H1 (cell line): ENCODE measurements around the gene ABCF3. TPM values are rescaled to one million over a fixed set of nuclear protein-coding genes. Genes with fewer than 3 reads are reported as not detected.
A peak's percentile ranks its signal among the peaks of the same experiment; 100 is the strongest.

Source experiments
- CTCF ChIA-PET: fragments of 300-600 bp; sonication (Branson Sonifier 250); formaldehyde crosslinking; loops from one replicate; lab custom pipeline; 2021; ENCODE audit not compliant: partially characterized antibody; lab: Charles Lee
- POLR2A ChIA-PET: fragments of 300-600 bp; sonication (Branson Sonifier 250); formaldehyde crosslinking; loops from one replicate; lab custom pipeline; 2021; ENCODE audit warnings: inconsistent platforms; ENCODE audit not compliant: partially characterized antibody; lab: Charles Lee
- DNase-seq, 2 experiments: peaks; one replicate each; pipeline versions ENCODE4 v3.0.0 to v3.0.0-alpha.2; 2010 to 2022; ENCODE audit warnings: low spot score in 2 of 2, low read depth in 1 of 2, mixed read lengths in 1 of 2
- FAIRE-seq: peaks from 2 replicates; lab custom pipeline; 2011; peaks lifted over from hg19 to GRCh38; lab: Jason Lieb, UNC
- H2AFZ ChIP-seq: 2 replicates; pipeline ENCODE4 v1.8.1; 2012; ENCODE audit warnings: low read length, inconsistent platforms
- H2AK5ac ChIP-seq: 2 replicates; pipeline ENCODE4 v1.6.1; 2013; ENCODE audit warnings: low read depth, low read length
- H2BK120ac ChIP-seq: replicated peaks from 2 replicates; pipeline ENCODE3; 2013; ENCODE audit warnings: low read depth, low read length, inconsistent platforms
- H2BK12ac ChIP-seq: 2 replicates; pipeline ENCODE4 v1.6.1; 2013; ENCODE audit warnings: low read depth, low read length
- H2BK15ac ChIP-seq: 2 replicates; pipeline ENCODE4 v1.6.1; 2013; ENCODE audit warnings: low read length
- H2BK20ac ChIP-seq: 2 replicates; pipeline ENCODE4 v1.6.1; 2013; ENCODE audit warnings: low read length
- H2BK5ac ChIP-seq: 2 replicates; pipeline ENCODE4 v1.6.1; 2013; ENCODE audit warnings: low read depth, low read length
- H3K14ac ChIP-seq: 2 replicates; pipeline ENCODE4 v1.6.1; 2013; ENCODE audit warnings: inconsistent platforms; ENCODE audit not compliant: insufficient read length
- H3K18ac ChIP-seq: 2 replicates; pipeline ENCODE4 v1.6.1; 2013; ENCODE audit warnings: low read length; ENCODE audit errors: extremely low read depth
- H3K23ac ChIP-seq: 2 replicates; pipeline ENCODE4 v1.6.1; 2013; ENCODE audit warnings: inconsistent platforms; ENCODE audit not compliant: insufficient read length
- H3K23me2 ChIP-seq: 2 replicates; pipeline ENCODE4 v1.6.1; 2013; ENCODE audit warnings: low read depth, low read length
- H3K27ac ChIP-seq: 2 replicates; pipeline ENCODE4 v1.6.1; 2011; ENCODE audit warnings: low read depth, low read length, inconsistent platforms
- H3K27me3 ChIP-seq, 4 experiments: replicated peaks in 1 of 4; 1 replicate in 1 of 4; 2 replicates in 3 of 4; pipeline versions ENCODE4 v1.6.1 to v1.8.1; 2011 to 2013; ENCODE audit warnings: low read length in 3 of 4, mild to moderate bottlenecking in 3 of 4, inconsistent platforms in 2 of 4, mixed read lengths in 2 of 4, moderate library complexity in 1 of 4; ENCODE audit not compliant: control insufficient read depth in 3 of 4, insufficient read depth in 3 of 4; ENCODE audit errors: extremely low read depth in 1 of 4
- H3K36me3 ChIP-seq, 4 experiments: 2 replicates each; pipeline versions ENCODE4 v1.6.1 to v1.8.1; 2011 to 2013; ENCODE audit warnings: mild to moderate bottlenecking in 4 of 4, low read length in 3 of 4, moderate library complexity in 2 of 4, control low read depth in 1 of 4, inconsistent platforms in 1 of 4; ENCODE audit not compliant: insufficient read depth in 4 of 4, control insufficient read depth in 2 of 4
- H3K4ac ChIP-seq: replicated peaks from 2 replicates; pipeline ENCODE3; 2013; ENCODE audit warnings: low read length, low read depth, mixed read lengths, inconsistent platforms; ENCODE audit not compliant: insufficient read length
- H3K4me1 ChIP-seq, 4 experiments: replicated peaks in 1 of 4; 1 replicate in 1 of 4; 2 replicates in 3 of 4; pipeline versions ENCODE4 v1.6.1 to v1.8.1; 2011 to 2013; ENCODE audit warnings: low read length in 3 of 4, inconsistent platforms in 2 of 4, mixed read lengths in 1 of 4; ENCODE audit not compliant: insufficient read depth in 4 of 4, control insufficient read depth in 3 of 4
- H3K4me2 ChIP-seq, 2 experiments: 2 replicates each; pipeline versions ENCODE4 v1.6.1 to v1.8.1; 2011 to 2013; ENCODE audit warnings: low read depth in 2 of 2, low read length in 2 of 2, control low read depth in 1 of 2, inconsistent platforms in 1 of 2, mild to moderate bottlenecking in 1 of 2; ENCODE audit not compliant: insufficient read depth in 1 of 2
- H3K4me3 ChIP-seq, 4 experiments: fragments of 200-600, 300-600 bp in 1 of 4; sonication (generic), shearing (Covaris generic), sonication (Bioruptor Twin) in 1 of 4; 2 replicates each; pipeline versions ENCODE4 v1.5.1 to v1.8.1; 2011 to 2016; ENCODE audit warnings: low read length in 4 of 4, low read depth in 3 of 4, control low read depth in 2 of 4, inconsistent platforms in 2 of 4, mild to moderate bottlenecking in 2 of 4, mixed read lengths in 1 of 4, moderate library complexity in 1 of 4; ENCODE audit not compliant: insufficient read depth in 2 of 4; ENCODE audit errors: extremely low read depth in 1 of 4
- H3K56ac ChIP-seq: replicated peaks from 2 replicates; pipeline ENCODE3; 2013; ENCODE audit warnings: low read depth, mild to moderate bottlenecking, mixed read lengths, low read length, inconsistent platforms; ENCODE audit not compliant: insufficient read length
- H3K79me1 ChIP-seq: 2 replicates; pipeline ENCODE4 v1.6.1; 2013; ENCODE audit warnings: low read depth, low read length, control low read depth
- H3K79me2 ChIP-seq, 2 experiments: 2 replicates each; pipeline versions ENCODE4 v1.6.1 to v1.8.1; 2012 to 2013; ENCODE audit warnings: low read length in 2 of 2, mild to moderate bottlenecking in 2 of 2, inconsistent platforms in 1 of 2; ENCODE audit not compliant: insufficient read depth in 2 of 2, control insufficient read depth in 1 of 2
- H3K9ac ChIP-seq, 4 experiments: replicated peaks in 1 of 4; 1 replicate in 1 of 4; 2 replicates in 3 of 4; pipeline versions ENCODE4 v1.6.1 to v1.8.1; 2011 to 2013; ENCODE audit warnings: low read depth in 3 of 4, low read length in 3 of 4, control low read depth in 2 of 4, mild to moderate bottlenecking in 2 of 4, moderate library complexity in 2 of 4, inconsistent platforms in 1 of 4; ENCODE audit errors: extremely low read depth in 1 of 4
- H3K9me3 ChIP-seq, 2 experiments: 2 replicates each; pipeline versions ENCODE4 v1.6.1 to v1.8.1; 2012 to 2013; ENCODE audit warnings: mild to moderate bottlenecking in 2 of 2, moderate library complexity in 2 of 2, control low read depth in 1 of 2, inconsistent platforms in 1 of 2, low read depth in 1 of 2, low read length in 1 of 2, mixed read lengths in 1 of 2; ENCODE audit not compliant: insufficient read depth in 2 of 2
- H4K20me1 ChIP-seq, 2 experiments: replicated peaks in 1 of 2; 2 replicates each; pipeline versions ENCODE3 to v1.8.1; 2011 to 2013; ENCODE audit warnings: inconsistent platforms in 2 of 2, low read length in 2 of 2, mild to moderate bottlenecking in 1 of 2; ENCODE audit not compliant: insufficient read depth in 2 of 2, control insufficient read depth in 1 of 2
- H4K5ac ChIP-seq: 2 replicates; pipeline ENCODE4 v1.6.1; 2013; ENCODE audit warnings: low read length, low read depth, mixed read lengths, inconsistent platforms; ENCODE audit not compliant: insufficient read length
- H4K8ac ChIP-seq: 2 replicates; pipeline ENCODE4 v1.8.0; 2013; ENCODE audit warnings: mild to moderate bottlenecking, moderate library complexity, low read length, inconsistent platforms; ENCODE audit not compliant: insufficient read depth; ENCODE audit errors: extremely low read depth
- H4K91ac ChIP-seq: replicated peaks from 2 replicates; pipeline ENCODE3; 2013; ENCODE audit warnings: low read length, mixed read lengths, inconsistent platforms; ENCODE audit not compliant: insufficient read length
- ATF3 ChIP-seq: IDR thresholded peaks from 2 replicates; pipeline ENCODE4 v1.6.1; 2011; ENCODE audit warnings: low read depth, mild to moderate bottlenecking, low read length; ENCODE audit not compliant: insufficient read depth
- WGBS, 2 experiments: shearing (Covaris generic) in 1 of 2; methylation state at CpG; one replicate each; pipeline versions ENCODE4 v1.1.6 to v1.1.7; 2013 to 2015; ENCODE audit warnings: low lambda C conversion rate in 2 of 2, mixed read lengths in 2 of 2, inconsistent platforms in 1 of 2, low coverage in 1 of 2, missing lambda C conversion rate in 1 of 2; ENCODE audit not compliant: insufficient replicate concordance in 2 of 2, insufficient coverage in 1 of 2, insufficient read length in 1 of 2; ENCODE audit errors: extremely low coverage in 1 of 2, missing lambda C conversion rate in 1 of 2; 5-methylcytosine and 5-hydroxymethylcytosine counted together
- polyA plus RNA-seq, 7 experiments: library from polyadenylated mRNA; depleted of rRNA in 3 of 7; stranded (reverse) in 5 of 7; unstranded in 2 of 7; fragments of >200 nt in 5 of 7; fragments of 200-250 nt in 2 of 7; gene quantifications; 1 replicate in 5 of 7; 2 replicates in 1 of 7; 4 replicates in 1 of 7; pipeline versions ENCODE4 v1.2.1 to v1.2.3, GENCODE V29; 2011 to 2013; ENCODE audit warnings: missing spikeins in 2 of 7, mixed read lengths in 2 of 7
- total RNA-seq: library from RNA; stranded (reverse); fragmentation: NEBNext Ultra II Directional; extraction: Animal tissue kit (Norgen Biotek cat#: 25700); gene quantifications from 2 replicates; pipeline ENCODE4 v1.2.1, GENCODE V29; 2021

The ABCF3 gene
- total and polyA plus RNA-seq, 2 of the 8 experiments (the other 6 are each of a cell fraction or from before 2014, with no cell fraction given), result 51.6 to 57.8 TPM

GRCh38 chr3:184178521-184179138 lies 7.4 kb upstream of the ABCF3 start:
- Histone ChIP-seq H4K8ac (peak overlapping the region; percentile 64), H4K91ac (no peak overlapping the region), H3K4me1 (peaks cover 0 to 23% (median 15%) of the 10 kb centered on the region in 4 experiments; a peak in 6 of 7 replicates), H3K4me3 (no peak overlapping the region), H3K9ac (no peak overlapping the region), H3K56ac (no peak overlapping the region), H3K18ac (no peak overlapping the region), H2BK20ac (no peak overlapping the region), H2AK5ac (no peak overlapping the region), H3K4me2 (no peak overlapping the region), H3K9me3 (no peaks in the 10 kb centered on the region), H3K27me3 (no peaks in the 10 kb centered on the region), H2AFZ (no peak overlapping the region), H2BK12ac (no peak overlapping the region; the same call in 1 of the 2 replicates), H3K4ac (no peak overlapping the region), H2BK120ac (no peak overlapping the region), H3K27ac (no peak overlapping the region), H4K5ac (no peak overlapping the region), H3K23ac (no peak overlapping the region), H4K20me1 (peaks cover 0 to 19% of the 10 kb centered on the region in 2 experiments), H3K79me2 (peaks cover 0 to 37% of the 10 kb centered on the region in 2 experiments; a peak in 2 of 4 replicates), H2BK15ac (no peak overlapping the region), H2BK5ac (peak overlapping the region; percentile 93; the same call in 1 of the 2 replicates), H3K36me3 (peaks cover 53 to 67% (median 60%) of the 10 kb centered on the region in 4 experiments), H3K79me1 (peaks cover 13% of the 10 kb centered on the region), H3K14ac (no peak overlapping the region), H3K23me2 (peaks cover 8% of the 10 kb centered on the region)
- FAIRE-seq (no peak), DNase-seq (no peak)
- POLR2A ChIA-PET, result interaction anchor here (1.2 kb wide), 1 partner anchor 11 kb away, joined by 3 read pairs; no protein-coding TSS in a partner anchor
- CTCF ChIA-PET, result interaction anchor here (0.7 to 4.7 kb wide), 7 partner anchors 8 to 283 kb away, joined by 3 to 22 read pairs (median 10); partner anchors contain the start of gene ABCF3
- 97% methylated on average over 13 of the region's 13 CpGs; no CpG with 5 or more reads in 1 of the 2 experiments for WGBS, 2 experiments
- TF ChIP-seq ATF3, result no peak
